ENCODE results near the gene UBXN7. TPM values are rescaled to one million over a fixed set of nuclear protein-coding genes. Genes with fewer than 3 reads are reported as not detected.
"Not testable (repeated sequence)": the region's sequence is repeated elsewhere in the genome, so short reads cannot be mapped to it uniquely, and the experiment has no call there.

UBXN7 gene
- polyA plus RNA-seq, 1 of the 3 experiments (the other 2 are of a cell fraction) = 6.4 TPM

DNA sequence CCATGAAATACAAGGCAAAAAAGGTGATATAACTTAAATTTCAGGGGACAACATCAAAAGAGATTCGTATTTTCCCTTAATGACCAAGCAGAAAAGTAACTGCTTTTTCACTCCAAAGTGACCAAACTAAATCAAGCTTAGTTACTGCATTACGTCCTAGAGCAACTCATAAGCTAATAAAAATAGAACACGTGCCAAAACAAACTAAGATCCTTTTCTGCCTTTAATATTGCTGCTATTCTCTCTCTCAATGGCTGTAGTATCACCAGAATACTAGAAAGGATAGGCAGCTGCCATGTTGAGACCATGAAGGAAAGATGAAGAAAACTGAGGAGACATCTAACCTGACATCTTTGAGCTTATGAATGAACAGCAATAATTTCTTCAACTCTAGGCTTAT is 43.3 kb downstream of the UBXN7 start:
- no peak for TF ChIP-seq SMC3 (IDR thresholded peaks at IDR 0.05; ENCODE audit: low read depth, low read length)
- Histone ChIP-seq H3K9me2 (no peaks in the 10 kb centered on the region), H3K4me3 (ENCODE audit: low read depth in 2 of 2, low read length in 1 of 2) (no peak overlapping the region), H4K20me1 (ENCODE audit: insufficient read depth) (no peaks in the 10 kb centered on the region), H3K79me2 (ENCODE audit: insufficient read depth) (peaks cover 28% of the 10 kb centered on the region), H3K27me3 (ENCODE audit: insufficient read depth) (no peaks in the 10 kb centered on the region), H3K36me3 (replicated peaks in 1 of 2; ENCODE audit: control insufficient read depth in 1 of 2, insufficient read depth in 2 of 2, low read length in 1 of 2) (peaks cover 33 to 44% of the 10 kb centered on the region in 2 experiments), H3K4me1 (ENCODE audit: control insufficient read depth in 1 of 2, insufficient read depth in 2 of 2, low read depth in 1 of 2, low read length in 1 of 2) (no peaks in the 10 kb centered on the region), H3K4me2 (no peak overlapping the region), H3K9me3 (no peaks in the 10 kb centered on the region), H2AFZ (ENCODE audit: low read depth) (no peak overlapping the region), H3K27ac (ENCODE audit: low read depth in 2 of 2, low read length in 1 of 2) (peak overlapping the region in 1 of 2 experiments; percentile 30; a peak in 1 of 4 replicates), H3F3A (replicated peaks; ENCODE audit: insufficient read depth) (no peaks in the 10 kb centered on the region), H3K9ac (no peak overlapping the region)
- CTCF ChIA-PET = no interaction called here
- 91% methylated on average over 3 of the region's 3 CpGs for WGBS (ENCODE audit: low lambda C conversion rate)
- POLR2A ChIA-PET = no interaction called here
- no peak for DNase-seq

DNA sequence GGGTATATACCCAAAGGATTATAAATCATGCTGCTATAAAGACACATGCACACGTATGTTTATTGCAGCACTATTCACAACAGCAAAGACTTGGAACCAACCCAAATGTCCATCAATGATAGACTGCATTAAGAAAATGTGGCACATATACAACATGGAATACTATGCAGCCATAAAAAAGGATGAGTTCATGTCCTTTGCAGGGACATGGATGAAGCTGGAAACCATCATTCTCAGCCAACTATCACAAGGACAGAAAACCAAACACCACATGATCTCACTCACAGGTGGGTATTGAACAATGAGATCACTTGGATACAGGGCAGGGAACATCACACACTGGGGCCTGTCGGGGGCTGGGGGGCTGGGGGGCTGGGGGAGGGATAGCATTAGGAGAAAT is 44.3 kb downstream of the UBXN7 start:
- DNase-seq; H3K27ac ChIP-seq (ENCODE audit: low read depth in 2 of 2, low read length in 1 of 2); H3K9me2 ChIP-seq; H3K9ac ChIP-seq; H3K9me3 ChIP-seq; H3K4me1 ChIP-seq (ENCODE audit: control insufficient read depth in 1 of 2, insufficient read depth in 2 of 2, low read depth in 1 of 2, low read length in 1 of 2); CTCF ChIA-PET; H4K20me1 ChIP-seq (ENCODE audit: insufficient read depth); H3K4me2 ChIP-seq; POLR2A ChIA-PET; H3K4me3 ChIP-seq (ENCODE audit: low read depth in 2 of 2, low read length in 1 of 2); H2AFZ ChIP-seq (ENCODE audit: low read depth); H3F3A ChIP-seq (replicated peaks; ENCODE audit: insufficient read depth); H3K27me3 ChIP-seq (ENCODE audit: insufficient read depth): not testable (repeated sequence)
- H3K36me3 ChIP-seq (replicated peaks in 1 of 2; ENCODE audit: control insufficient read depth in 1 of 2, insufficient read depth in 2 of 2, low read length in 1 of 2) = peaks cover 32 to 34% of the 10 kb centered on the region in 2 experiments
- 98% methylated on average over 2 of the region's 2 CpGs for WGBS (ENCODE audit: low lambda C conversion rate)
- H3K79me2 ChIP-seq (ENCODE audit: insufficient read depth) = peaks cover 37% of the 10 kb centered on the region

GRCh38 chr3:196386797-196387196 is 45.4 kb downstream of the UBXN7 start:
- H4K20me1 ChIP-seq (ENCODE audit: insufficient read depth); H3K4me2 ChIP-seq; POLR2A ChIA-PET; H3K9ac ChIP-seq; H3F3A ChIP-seq (replicated peaks; ENCODE audit: insufficient read depth); H3K9me2 ChIP-seq; H3K27me3 ChIP-seq (ENCODE audit: insufficient read depth); H3K4me1 ChIP-seq (ENCODE audit: control insufficient read depth in 1 of 2, insufficient read depth in 2 of 2, low read depth in 1 of 2, low read length in 1 of 2); H3K4me3 ChIP-seq (ENCODE audit: low read depth in 2 of 2, low read length in 1 of 2); H2AFZ ChIP-seq (ENCODE audit: low read depth); H3K27ac ChIP-seq (ENCODE audit: low read depth in 2 of 2, low read length in 1 of 2); H3K9me3 ChIP-seq; CTCF ChIA-PET; DNase-seq: not testable (repeated sequence)
- peaks cover 25 to 29% of the 10 kb centered on the region in 2 experiments for H3K36me3 ChIP-seq (replicated peaks in 1 of 2; ENCODE audit: control insufficient read depth in 1 of 2, insufficient read depth in 2 of 2, low read length in 1 of 2)
- 94% methylated on average over 3 of the region's 3 CpGs for WGBS (ENCODE audit: low lambda C conversion rate)
- peaks cover 40% of the 10 kb centered on the region for H3K79me2 ChIP-seq (ENCODE audit: insufficient read depth)

GRCh38 chr3:196386034-196386433 is 46.2 kb downstream of the UBXN7 start:
- DNase-seq; H2AFZ ChIP-seq (ENCODE audit: low read depth); H3K4me1 ChIP-seq (ENCODE audit: control insufficient read depth in 1 of 2, insufficient read depth in 2 of 2, low read depth in 1 of 2, low read length in 1 of 2); H3K4me3 ChIP-seq (ENCODE audit: low read depth in 2 of 2, low read length in 1 of 2); H3K9me2 ChIP-seq; H3F3A ChIP-seq (replicated peaks; ENCODE audit: insufficient read depth); H3K27me3 ChIP-seq (ENCODE audit: insufficient read depth); H3K9ac ChIP-seq; H3K9me3 ChIP-seq; H3K4me2 ChIP-seq; H3K27ac ChIP-seq (ENCODE audit: low read depth in 2 of 2, low read length in 1 of 2); POLR2A ChIA-PET; CTCF ChIA-PET; H4K20me1 ChIP-seq (ENCODE audit: insufficient read depth): not testable (repeated sequence)
- 100% methylated on average over 6 of the region's 6 CpGs for WGBS (ENCODE audit: low lambda C conversion rate)
- Histone ChIP-seq H3K36me3 (replicated peaks in 1 of 2; ENCODE audit: control insufficient read depth in 1 of 2, insufficient read depth in 2 of 2, low read length in 1 of 2) (peaks cover 18 to 26% of the 10 kb centered on the region in 2 experiments), H3K79me2 (ENCODE audit: insufficient read depth) (peaks cover 40% of the 10 kb centered on the region)

DNA sequence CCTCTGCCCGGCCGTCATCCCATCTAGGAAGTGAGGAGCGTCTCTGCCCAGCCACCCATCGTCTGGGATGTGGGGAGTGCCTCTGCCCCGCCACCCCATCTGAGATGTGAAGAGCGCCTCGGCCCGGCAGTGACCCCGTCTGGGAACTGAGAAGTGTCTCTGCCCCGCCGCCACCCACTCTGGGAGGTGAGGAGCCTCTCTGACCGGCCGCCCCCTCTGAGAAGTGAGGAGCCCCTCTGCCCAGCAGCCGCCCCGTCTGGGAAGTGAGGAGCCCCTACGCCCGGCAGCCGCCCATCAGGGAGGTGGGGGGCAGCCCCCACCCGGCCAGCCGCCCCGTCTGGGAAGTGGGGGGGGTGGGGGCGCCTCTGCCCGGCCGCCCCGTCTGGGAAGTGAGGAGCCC is 46.8 kb downstream of the UBXN7 start:
- H3K27me3 ChIP-seq (ENCODE audit: insufficient read depth); POLR2A ChIA-PET; H3K9me3 ChIP-seq; H3K9ac ChIP-seq; H2AFZ ChIP-seq (ENCODE audit: low read depth); H4K20me1 ChIP-seq (ENCODE audit: insufficient read depth); H3K4me3 ChIP-seq (ENCODE audit: low read depth in 2 of 2, low read length in 1 of 2); H3K4me1 ChIP-seq (ENCODE audit: control insufficient read depth in 1 of 2, insufficient read depth in 2 of 2, low read depth in 1 of 2, low read length in 1 of 2); CTCF ChIA-PET; H3K9me2 ChIP-seq; H3F3A ChIP-seq (replicated peaks; ENCODE audit: insufficient read depth); H3K4me2 ChIP-seq; DNase-seq; H3K27ac ChIP-seq (ENCODE audit: low read depth in 2 of 2, low read length in 1 of 2): not testable (repeated sequence)
- 99% methylated on average over 13 of the region's 25 CpGs for WGBS (ENCODE audit: low lambda C conversion rate)
- Histone ChIP-seq H3K36me3 (replicated peaks in 1 of 2; ENCODE audit: control insufficient read depth in 1 of 2, insufficient read depth in 2 of 2, low read length in 1 of 2) (peaks cover 15 to 21% of the 10 kb centered on the region in 2 experiments), H3K79me2 (ENCODE audit: insufficient read depth) (peaks cover 45% of the 10 kb centered on the region)

All from SK-N-SH (cell line).